ENCODE data around the gene ARHGAP22.

The ARHGAP22 gene

DNA sequence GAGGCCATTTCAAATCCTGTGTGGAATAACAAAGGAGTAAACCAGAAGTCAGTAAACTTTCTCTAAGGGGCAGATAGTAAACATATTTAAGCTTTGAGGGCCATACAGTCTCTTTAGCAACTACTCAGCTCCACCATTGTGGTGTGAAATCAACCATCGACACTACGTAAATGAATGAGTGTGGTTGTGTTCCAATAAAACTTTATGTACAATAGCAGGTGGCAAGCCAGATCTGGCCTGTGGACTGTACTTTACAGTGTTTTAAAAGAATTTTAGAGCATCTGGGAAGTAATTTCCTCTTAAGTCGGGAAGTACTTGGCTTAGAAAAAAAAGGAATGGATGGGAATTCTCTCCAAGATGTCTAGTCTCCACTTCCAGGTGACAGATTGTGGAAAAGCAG, 71.3 kb downstream of the ARHGAP22 start:
- DNase-seq (ENCODE audit: low spot score): no peak

DNA sequence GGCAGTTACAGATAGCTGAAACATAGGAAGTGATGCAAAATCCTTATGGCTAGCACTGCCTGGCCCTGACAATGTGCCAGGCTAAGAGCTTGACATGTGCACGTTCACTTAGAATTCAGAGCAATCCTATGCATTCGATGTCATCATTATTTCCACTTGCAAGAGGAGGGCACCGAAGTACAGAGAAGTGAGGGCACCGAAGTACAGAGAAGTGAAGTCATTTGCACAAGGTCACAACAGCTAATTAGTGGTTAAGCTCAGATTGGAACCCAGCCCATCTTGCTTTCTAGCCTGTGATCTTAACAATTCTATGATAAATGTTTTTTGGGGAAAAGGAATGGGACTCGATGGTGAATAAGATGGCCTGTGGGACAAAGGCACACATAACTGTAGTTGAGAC, 73.4 kb downstream of the ARHGAP22 start:
- no peak for DNase-seq (ENCODE audit: low spot score)

DNA sequence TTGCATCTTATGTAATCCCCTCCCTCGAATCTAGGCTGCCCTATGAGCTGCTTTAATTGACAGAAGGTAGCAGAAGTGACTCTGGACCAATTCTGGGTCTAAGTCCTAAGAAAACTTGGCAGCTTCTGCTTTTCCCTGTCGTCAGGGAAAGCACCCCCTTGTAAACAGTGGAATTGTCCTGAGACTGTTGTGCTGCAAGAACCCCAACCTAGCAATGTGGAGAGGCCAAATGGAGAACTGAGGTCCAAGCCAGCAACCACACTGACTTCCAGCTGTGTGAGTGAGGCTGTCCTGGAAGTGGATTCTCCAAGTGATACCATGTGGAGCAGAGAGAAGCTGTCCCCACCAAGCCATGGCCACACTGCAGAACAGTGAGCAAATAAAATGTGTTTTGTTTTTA, 75.5 kb downstream of the ARHGAP22 start:
- no peak for DNase-seq (ENCODE audit: low spot score)

DNA sequence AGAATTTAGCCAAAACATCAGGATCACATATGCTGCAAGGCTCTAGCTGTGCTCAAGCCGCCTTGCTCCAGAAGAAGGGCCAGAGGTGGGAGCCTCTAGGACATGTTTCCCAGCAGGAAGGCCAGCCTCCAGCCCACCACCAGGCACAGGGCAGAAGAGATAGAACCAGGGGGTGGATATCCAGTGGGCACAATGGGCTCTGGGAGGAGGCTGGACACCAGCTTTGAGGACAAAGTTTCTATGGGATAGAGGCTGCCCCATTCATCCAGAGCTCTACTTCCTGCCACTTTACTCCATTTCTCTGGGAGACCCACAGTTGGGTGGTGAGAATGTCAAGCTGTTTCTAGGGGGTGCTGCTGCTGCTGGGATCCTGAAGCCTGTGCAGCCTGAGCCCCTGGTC, 77.1 kb downstream of the ARHGAP22 start:
- no peak for DNase-seq (ENCODE audit: low spot score)

DNA sequence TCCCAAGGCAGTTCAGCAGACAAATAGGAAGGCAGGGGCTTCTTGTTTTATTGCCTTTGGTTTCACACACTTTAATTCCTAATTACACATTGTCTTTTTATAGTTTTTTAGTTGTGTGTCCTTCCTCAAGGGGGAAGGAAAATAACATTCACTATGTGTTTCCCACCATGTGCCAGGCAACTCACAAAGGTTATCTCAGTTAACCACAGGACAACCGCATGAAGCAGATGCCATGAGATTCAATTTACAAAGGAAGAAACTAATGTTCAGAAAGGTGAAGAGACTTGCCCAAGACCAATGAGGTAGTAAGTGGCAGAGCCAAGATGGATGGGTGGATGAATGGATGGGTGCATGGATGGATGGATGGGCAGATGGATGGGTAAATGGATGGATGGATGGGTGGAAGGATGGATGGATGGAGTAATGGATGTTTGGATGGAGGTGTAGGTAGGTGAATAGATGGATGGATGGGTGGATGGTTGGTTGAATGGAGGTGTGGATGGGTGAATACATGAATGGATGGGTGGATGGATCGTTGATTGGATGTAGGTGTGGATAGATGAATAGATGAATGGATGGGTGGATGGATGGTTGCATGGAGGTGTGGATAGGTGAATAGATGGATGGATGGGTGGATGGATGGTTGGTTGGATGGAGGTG, 77.9 kb downstream of the ARHGAP22 start:
- no peak for DNase-seq (ENCODE audit: low spot score)

DNA sequence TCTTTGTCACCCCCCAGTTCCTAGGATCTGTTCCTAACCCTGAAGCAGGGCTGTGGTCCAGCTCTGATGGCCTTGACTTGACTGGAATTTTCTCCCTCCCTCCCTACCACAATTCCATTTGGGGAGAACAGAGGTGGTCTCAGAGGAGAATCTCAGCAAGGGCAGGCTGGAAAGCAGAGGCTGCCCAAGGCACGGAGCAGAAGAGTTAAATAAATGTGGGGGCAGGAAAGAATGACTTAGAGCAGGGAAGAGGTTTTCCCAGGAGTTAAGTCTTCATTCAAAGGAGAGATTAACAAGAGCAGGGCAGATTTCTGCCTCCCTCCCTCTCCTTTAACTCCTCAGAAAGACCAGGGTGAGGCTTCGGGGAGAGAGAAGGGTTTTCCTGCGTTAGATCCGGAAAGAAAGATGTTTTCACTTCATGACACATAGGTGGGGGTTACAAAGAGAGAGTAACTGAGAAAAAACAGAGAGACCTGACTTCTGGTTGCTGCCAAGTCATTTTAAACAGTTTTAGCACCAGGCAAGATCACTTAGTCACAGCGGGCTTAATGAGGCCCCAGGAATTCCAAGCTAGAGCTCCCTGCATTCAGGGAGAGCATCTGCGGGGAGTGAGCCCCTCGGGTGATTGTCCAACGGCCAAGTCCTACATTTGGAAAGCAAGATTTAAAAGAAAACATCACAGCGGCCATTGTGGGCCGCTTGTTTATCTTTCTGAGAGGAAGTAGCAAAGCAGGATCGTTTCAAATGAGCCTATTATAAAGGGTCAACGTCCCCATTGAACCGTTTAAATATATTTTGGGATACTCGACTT, 78.7 kb downstream of the ARHGAP22 start:
- DNase-seq (ENCODE audit: low spot score): peak; percentile 78

DNA sequence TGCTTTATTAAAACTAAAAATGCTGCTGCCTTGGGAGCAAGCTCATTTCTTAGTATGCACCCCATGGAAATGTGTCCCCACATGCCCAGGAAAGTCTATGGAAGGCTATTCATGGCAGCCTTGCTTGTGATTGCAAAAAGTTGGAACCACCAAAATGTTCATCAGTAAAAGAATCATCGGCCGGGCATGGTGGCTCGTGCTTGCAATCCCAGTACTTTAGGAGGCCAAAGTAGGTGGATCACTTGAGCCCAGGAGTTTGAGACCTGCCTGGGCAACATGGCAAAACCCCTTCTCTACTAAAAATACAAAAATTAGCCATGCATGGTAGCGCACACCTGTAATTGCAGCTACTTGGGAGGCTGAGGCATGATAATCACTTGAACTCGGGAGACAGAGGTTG, 79.8 kb downstream of the ARHGAP22 start:
- no peak for DNase-seq (ENCODE audit: low spot score)

DNA sequence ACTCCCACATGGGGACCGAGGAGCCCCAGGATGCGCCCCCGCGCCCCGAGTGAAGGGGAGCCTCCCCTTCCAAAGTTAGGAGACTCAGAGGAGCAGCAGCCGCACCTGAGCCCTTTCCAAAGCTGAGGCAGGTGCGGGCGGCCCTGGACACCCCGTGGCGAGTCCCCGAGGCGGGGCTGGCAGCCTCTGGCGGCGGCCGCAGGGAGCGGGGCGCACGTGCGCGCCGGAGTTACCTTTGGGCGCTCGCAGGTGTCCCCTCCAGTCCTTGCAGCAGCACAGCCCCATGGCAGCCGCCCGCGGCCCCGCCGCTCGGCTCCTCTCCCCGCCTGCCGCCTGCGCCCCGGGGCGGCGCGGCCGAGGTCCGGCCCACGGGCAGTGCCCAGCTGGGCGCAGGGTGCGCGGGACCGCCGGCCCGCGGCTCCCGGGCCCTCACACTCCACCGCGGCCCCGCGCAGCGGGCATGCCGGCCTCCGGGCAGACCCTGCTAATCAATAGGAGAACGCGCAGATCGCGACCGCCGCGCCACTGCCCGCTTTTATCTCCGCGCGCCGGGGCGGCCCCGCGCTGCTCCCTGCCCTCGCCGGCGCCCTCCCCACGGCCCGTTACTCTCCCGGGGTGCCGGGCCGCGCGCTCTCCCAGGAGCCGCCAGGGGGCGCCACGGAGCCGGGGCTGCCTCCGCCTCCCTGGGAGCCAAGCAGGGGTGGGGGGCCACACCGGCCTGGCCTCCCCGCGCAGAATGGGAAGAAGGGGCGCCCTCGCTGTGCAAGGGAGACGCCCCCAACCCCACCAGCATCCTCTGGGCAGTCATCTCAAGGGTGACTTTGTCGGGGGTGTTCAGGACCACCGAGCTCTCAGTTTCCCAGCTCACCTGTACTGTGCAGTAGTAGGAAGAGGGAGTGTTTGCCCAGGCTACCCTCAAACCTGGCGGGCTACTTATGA, 80.8 kb downstream of the ARHGAP22 start:
- peak; percentile 60 for DNase-seq (ENCODE audit: low spot score)

DNA sequence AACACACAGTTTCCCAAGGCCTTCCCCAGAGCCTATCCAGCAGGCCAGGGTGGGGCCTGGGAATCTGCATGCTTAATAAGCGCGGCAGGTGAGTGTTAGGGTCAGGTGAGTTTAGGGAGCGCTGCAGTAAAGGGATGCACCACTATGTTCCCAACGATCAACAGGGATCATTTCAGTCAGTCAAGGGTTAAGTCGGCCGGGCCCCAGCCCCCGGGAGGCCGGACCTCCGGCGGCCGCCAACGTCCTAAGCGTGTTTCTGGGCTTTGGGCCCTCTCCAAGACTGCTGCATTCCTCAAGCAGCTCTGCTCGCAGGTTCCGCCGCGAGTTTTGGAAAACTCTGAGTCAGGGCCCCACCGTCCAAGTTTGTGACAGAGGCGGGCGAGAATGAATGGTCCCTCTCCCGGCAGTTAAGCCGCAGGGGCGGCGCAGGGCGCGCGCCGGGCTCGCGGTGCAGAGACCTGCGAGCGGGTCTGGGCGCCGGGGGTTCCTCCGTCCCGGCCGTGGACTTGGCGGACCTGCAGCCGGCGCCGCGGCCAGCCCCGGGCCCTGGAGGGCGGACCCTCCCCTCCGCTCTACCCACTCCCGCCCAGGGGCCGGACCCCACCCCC, 81.6 kb downstream of the ARHGAP22 start:
- peak; percentile 94 for DNase-seq (ENCODE audit: low spot score)

DNA sequence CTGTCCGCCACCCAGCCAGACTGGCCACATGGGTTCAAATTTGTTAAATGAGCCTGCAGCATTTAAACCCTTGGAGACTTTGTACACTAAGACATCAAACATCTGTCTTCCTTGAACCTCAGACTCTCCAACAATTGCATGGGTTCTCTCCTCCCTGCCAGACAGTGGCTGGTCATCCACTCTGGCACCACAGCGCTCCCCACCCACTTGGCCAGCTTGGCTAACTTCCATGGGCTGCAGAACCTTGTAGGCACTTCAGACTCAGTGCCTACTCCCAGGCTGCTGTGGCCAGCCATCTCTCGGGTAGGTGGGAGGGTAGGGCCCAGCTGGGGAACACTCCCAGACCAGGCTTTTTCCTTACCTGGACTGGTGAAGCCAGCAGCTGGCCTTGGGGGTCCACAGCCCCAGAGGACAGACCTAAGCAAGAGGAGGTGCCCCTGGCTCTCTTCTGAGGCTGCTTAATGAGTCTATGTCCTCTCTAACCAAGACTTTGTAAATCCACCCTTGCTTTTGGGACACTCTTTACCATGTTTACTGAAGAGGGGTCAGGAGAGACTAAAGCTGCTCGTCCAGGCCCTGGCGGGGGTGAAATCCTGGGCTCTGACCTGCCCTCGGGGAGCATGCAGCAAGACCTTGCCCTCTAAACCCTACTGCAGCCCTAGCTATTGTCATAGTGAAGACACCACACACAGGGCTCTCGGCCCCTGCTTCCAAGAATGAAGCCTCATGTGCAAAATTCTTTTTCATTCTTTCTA, 82.7 kb downstream of the ARHGAP22 start:
- DNase-seq (ENCODE audit: low spot score): no peak

DNA sequence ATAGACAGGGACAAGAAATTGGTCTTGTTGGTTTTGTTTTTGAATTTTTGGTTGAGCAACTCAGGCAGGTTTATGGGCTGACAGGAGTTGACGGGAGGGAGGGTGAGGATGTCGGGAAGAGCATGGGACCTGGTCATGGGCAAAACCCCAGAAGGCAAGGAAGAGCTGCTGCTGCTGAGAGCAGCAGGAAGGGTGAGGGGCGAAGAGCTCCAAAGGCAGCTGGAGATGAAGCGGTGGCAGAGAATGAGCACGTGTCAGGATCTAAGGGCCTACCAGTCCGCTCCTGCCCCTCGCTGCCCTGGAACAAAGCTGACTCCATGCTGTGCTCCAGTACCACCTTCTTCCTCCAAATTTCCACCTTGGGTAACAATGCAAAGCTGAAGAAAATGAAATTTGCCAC, 84.3 kb downstream of the ARHGAP22 start:
- DNase-seq (ENCODE audit: low spot score): no peak

DNA sequence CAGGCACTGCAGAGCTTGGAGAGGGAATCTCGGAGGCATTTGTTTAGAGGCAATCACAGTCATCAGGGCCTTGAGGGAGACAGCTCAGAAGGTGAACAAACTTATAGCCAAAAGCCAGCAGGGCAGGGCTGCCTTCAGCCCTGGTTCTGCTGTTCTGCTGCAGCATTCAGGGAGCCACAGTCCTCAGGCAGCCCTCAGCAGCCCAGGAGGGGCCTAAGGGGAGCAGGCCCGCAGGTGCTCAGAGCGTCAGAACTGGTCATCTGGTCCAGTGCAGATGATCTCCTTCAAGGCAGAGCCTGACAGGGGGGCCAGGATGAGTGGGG, 84.7 kb downstream of the ARHGAP22 start:
- no peak for DNase-seq (ENCODE audit: low spot score)

DNA sequence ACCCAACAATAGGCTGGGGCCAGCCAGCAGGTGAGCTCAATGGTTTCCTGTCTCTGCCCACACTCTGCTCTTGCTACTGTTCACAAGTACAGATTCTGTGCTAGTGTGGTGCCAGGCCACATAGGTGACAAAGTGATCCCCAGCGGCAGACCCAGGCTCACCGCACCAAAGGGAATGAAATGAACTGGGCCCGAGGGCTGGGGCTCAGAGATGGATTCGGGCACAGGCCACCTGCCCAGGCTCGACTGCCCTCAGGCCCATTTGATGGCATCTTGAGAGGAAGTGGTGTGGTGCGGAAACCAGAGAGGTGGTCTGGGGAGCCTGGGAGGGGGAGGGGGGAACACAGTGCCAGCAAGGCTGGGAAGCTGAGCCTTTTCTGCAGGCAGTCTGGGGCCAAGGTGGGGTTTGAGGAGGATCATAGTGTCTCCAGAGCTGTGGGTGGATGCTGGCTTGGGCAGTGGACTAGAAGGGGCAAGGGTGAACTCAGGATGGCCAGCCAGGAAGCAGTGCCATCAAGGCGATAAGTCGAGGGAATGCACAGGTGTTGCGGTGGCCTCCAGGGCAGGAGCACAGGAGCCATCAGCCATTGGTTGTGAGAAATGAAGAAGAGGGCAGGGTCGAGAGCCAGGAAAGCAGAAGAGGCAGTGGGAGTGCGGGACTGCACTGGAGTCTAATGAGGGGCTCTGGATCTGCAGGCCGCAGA, 85.2 kb downstream of the ARHGAP22 start:
- DNase-seq (ENCODE audit: low spot score): no peak

DNA sequence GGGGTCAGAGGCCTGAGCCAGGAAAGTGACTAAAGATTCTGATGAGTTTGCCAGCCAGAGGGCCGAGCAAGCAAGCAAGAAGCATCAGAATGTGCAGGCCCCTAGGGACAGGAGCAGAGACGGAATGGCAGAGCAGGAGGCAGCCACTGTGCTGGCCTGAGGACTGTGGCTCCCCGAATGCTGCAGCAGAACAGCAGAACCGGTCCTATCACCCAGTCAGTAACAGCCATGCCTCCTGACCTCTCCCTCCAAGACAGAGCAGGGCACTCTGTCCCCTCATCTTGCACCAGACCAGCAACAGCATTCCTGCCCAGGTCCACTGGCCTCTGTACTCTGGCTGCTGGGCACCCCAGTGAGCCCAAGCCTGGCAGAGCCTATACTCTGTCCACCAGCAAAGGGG, 85.9 kb downstream of the ARHGAP22 start:
- DNase-seq (ENCODE audit: low spot score): no peak

DNA sequence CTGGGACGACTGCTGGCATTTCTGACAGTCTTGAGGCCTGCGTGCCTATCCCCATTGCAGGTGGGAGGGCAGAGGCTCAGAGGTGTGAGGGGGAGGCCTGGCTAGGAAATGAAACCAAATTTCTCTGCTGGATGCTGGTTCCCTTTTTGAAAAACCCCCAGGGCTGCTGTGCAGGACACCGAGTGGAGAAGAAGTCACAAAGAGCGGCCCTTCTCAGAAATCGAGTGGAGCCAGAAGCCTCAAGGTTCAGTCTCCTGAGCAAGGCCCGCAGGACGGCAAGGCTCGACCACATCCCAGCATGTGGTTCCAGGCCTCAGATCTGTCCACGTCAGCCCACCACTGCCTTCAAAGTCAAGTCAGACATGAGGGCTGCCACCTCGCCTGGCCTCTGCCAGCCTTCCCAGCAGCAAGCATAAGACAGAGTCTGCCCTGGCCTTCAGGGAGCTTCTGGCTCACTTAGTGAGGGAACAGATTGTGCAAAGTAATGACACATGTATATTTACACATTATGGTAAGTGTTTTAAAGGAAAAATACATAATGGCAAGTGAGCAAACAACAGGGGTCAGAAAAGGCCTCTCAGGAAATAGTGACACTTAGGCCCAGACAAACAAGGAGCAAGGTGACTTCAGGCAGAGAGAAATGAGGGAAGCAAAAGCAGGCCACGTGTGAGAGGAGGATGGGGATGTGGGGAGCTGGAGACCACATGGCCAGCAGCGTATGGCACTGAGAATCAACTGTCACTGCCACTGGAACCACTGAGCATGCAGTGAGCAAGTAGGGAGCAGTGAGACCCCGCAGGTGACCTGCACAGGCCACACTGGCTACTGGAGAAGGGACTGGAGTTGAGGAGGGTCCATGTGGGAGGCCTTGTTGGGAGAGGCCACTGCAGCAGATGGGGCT, 86.7 kb downstream of the ARHGAP22 start:
- no peak for DNase-seq (ENCODE audit: low spot score)

DNA sequence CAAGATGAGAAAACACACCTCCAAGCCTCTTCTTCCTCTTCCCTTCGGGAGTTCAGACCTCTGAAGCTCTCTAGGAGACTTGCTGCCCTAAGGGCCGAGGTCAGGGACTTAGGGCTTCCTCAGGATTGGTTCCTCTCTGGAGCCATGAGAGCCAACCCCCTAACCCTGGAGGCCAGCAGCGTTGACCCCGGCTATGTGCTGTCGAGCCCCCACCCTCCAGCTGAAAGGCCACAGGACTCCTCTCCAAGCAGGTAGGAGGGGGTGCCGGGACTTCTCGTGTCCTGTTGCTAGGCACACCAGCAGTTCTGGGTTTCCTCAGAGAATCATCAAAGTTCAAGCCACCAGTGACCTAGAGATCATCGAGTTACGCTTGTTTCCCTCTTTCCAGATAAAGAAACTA, 87.4 kb downstream of the ARHGAP22 start:
- DNase-seq (ENCODE audit: low spot score): no peak

DNA sequence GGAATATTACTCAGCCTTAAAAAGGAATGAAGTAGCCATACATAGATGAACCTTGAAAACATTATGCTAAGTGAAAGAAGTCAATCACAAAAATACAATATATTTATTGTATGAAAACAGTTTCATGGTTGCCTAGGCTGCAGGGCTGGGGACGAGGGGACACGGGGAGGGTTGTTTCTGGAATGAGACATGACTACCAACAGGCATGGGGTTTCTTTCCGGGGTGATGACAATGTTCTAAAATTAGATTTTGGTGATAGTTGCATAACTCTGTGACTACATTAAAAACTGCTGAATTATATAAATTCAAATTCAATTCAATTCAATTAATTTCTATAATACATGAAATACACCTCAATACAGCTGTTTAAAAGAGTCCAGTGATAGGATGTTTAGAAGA, 88.0 kb downstream of the ARHGAP22 start:
- no peak for DNase-seq (ENCODE audit: low spot score)

DNA sequence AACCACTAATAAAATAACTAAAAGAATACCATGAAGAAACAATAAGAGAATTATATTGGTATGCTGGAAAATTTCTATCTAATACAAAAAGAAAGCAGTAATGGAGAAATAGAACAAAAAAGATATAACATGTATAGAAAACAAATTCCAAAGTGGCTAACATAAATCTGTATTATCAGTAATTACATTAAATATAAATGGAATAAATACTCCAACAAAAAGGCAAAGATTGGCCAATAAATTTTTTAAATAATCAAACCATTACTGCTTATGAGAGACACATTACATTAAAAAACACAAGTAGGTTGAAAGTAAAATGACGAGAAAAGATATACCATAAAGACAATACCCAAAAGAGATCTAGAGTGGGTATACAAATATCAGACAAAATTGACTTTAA, 90.0 kb downstream of the ARHGAP22 start:
- DNase-seq (ENCODE audit: low spot score): no peak

DNA sequence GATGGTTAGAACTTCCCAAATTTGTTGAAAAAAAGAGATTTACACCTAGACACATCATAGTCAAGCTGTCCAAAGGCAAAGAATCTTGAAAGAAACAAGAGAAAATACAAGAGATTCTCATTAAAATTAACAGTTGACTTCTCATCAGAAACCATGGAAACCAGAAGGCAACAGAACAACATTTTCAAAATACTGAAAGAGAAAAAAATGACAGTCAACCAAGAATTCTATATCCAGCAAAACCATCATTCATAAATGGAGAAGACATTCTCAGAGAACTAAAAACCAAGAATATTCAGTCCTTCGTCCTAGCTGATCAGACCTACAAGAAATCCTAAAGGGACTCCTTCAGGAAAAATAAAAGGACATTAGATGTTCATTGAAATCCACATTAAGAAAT, 90.6 kb downstream of the ARHGAP22 start:
- DNase-seq (ENCODE audit: low spot score): no peak

DNA sequence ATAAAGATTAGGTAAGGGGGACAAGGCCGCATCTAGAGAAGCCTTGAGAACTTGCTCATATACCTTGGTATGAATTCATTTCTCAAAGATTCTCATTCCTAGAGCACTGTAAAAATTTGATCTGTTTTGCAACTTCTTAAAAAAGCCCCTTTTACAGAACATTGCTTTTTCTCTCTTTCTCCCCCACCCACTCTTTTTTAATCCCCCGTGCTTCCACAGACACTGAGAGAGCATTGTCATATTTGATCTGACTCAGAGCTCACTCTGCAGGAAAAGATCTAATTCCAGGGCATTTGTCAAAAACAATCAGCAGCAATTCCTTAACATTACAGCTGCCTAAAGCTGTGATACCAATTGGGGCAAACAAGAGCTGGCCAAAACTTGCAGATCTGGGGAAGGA, 92.0 kb downstream of the ARHGAP22 start:
- DNase-seq (ENCODE audit: low spot score): no peak
